Stimulated activated naive B cell treated with anti-CD40 and anti-IgM and Interleukin-4, amounts not matched to agents 10 μg/mL and 1 μg/mL and 100 μg/mL, for 72 hours (primary cell): ENCODE measurements around the gene RFPL2.
A peak's percentile ranks its signal among the peaks of the same experiment; 100 is the strongest.
"Not testable (repeated sequence)": the region's sequence is repeated elsewhere in the genome, so short reads cannot be mapped to it uniquely, and the experiment has no call there.

Experiments
- ATAC-seq, 2 donors: fragments of 150-1000 bp; cut with Tn5 transposase; replicated peaks; 2 replicates each; pipeline ENCODE4 v1.10.0; 2021; ENCODE audit warnings: moderate library complexity in 1 of 2
- DNase-seq: peaks from one replicate; pipeline ENCODE4 v3.0.0; 2021
- H3K27ac Mint-ChIP-seq: one replicate; pipeline ENCODE4 v1.8.0; 2022; ENCODE audit warnings: mild to moderate bottlenecking, mixed read lengths
- H3K27me3 Mint-ChIP-seq, 2 donors: one replicate each; pipeline ENCODE4 v1.8.0; 2022; ENCODE audit warnings: mixed read lengths in 2 of 2
- H3K36me3 Mint-ChIP-seq, 2 donors: one replicate each; pipeline ENCODE4 v1.8.0; 2022; ENCODE audit warnings: mixed read lengths in 2 of 2, mild to moderate bottlenecking in 1 of 2
- H3K4me1 Mint-ChIP-seq, 2 donors: one replicate each; pipeline ENCODE4 v1.8.0; 2022; ENCODE audit warnings: mixed read lengths in 2 of 2, mild to moderate bottlenecking in 1 of 2
- H3K4me3 Mint-ChIP-seq, 2 donors: one replicate each; pipeline ENCODE4 v1.8.0; 2022; ENCODE audit warnings: mild to moderate bottlenecking in 2 of 2, mixed read lengths in 2 of 2, moderate library complexity in 1 of 2
- H3K9me3 Mint-ChIP-seq, 2 donors: one replicate each; pipeline ENCODE4 v1.8.0; 2022; ENCODE audit warnings: mixed read lengths in 2 of 2, mild to moderate bottlenecking in 1 of 2

Gene RFPL2

DNA sequence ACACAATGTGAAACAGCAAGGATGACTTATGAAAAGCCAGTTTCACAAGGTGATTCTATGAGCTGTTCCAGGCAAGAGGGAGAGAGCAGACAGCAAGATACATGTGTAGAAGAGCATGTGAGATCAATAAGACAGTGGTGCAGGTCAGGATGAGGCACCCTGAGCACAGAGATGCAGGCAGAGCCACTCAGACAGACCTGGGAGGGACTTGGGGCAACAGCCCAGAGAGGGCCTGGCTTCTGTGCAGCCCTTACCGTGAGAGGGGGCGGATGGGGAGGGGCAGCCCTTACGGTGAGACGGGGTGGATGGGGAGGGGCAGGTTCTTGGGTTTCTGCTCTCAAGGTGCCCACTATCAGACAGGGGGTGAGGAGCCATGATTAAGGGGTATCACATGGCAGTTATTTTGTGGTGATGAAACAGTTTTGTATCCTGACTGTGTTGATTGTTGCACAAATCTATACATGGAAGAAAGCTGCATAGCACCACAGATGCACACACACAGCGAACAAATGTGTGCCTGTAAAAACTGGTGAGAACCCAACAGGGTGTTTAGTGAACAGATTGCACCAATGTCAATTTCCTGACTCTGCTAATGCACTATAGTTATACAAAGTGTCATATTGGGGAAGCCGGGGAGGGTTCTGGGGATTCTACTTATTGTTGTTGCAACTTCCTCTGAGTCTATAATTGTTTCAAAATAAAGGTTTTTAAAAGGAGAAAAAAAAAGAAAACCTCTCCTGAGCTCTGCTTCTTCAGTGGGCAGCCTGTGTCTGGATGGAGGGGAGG lies 40.6 kb downstream of the RFPL2 start:
- no peaks in the 10 kb centered on the region for H3K4me1 Mint-ChIP-seq
- H3K27ac Mint-ChIP-seq, result no peak overlapping the region
- no peak for ATAC-seq
- no peak overlapping the region for H3K4me3 Mint-ChIP-seq
- DNase-seq, result no peak
- H3K36me3 Mint-ChIP-seq, result no peaks in the 10 kb centered on the region
- peaks cover 13 to 20% of the 10 kb centered on the region in 2 donors for H3K27me3 Mint-ChIP-seq
- H3K9me3 Mint-ChIP-seq, result no peaks in the 10 kb centered on the region

DNA sequence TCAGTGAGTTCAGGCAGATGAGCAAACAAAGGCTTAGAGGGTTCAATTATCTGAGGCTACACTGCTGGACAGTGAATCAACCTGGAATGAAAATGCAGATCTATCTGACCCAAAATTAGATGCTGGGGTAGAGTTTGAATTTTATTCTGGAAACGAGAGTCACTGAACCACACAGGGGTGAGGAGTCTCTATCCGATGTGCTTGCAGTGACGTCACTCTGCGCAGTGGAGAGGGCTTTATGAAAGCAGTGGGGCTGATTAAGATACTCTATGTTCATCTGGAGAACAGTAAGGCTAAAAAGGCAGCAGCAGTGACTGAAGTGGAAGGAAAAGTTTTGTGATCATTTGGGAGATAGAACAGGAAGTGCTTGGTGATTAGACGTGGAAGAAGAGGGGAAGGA lies 44.5 kb downstream of the RFPL2 start:
- not testable (repeated sequence) for H3K27ac Mint-ChIP-seq, ATAC-seq, H3K36me3 Mint-ChIP-seq, DNase-seq, H3K4me3 Mint-ChIP-seq, H3K9me3 Mint-ChIP-seq, H3K4me1 Mint-ChIP-seq
- H3K27me3 Mint-ChIP-seq, result peaks cover 11 to 15% of the 10 kb centered on the region in 2 donors

DNA sequence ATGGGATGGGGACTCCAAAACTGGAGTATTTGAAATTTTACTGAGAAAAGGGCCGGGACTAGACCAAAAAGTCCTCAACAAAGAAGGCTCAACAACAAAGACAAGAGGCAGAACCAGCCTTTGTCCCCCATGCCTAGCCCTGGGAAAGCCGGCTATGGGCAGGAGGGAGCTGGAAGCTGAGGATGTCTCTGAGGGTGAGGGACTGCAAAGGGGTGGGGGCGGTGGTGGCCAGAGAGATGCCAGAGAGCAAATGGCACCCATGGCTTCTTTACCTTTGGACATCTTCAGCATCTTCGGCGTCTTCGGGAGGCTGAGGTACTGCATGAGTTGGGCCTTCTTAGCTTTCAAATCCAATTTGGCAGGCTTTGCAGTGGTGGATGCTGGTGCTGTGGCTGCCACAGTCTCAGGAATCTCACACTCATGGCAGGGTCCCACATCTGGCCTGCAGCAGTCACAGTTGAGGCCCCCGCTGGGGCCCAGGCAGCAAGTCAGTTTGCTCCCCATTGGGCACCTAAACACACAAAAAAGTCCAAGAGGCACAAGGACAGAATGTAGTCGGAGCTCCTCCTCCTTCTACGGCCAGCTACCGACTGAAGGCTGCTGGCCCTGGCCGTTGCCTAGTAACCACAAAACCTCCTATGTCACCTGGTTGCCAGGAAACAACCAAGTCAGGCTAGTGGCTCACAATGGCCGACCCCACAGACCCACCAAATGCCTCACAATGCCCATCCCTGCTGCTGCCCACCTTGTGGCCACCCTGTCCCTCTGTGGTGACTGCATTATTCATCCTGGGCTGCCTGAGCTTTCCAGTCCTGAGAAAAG lies 46.0 kb downstream of the RFPL2 start, which contains the start of gene C22orf42:
TSS of gene C22orf42 (minus strand) at position 592 of the 822 bp plus-strand sequence. CDS start at position 504, 88 bp downstream.
- Mint-ChIP-seq H3K27ac (no peak within 1 kb of the TSS), H3K27me3 (peaks cover 9 to 10% of the 10 kb centered on the region in 2 donors), H3K4me1 (no peaks in the 10 kb centered on the region), H3K4me3 (no peak within 1 kb of the TSS), H3K9me3 (no peaks in the 10 kb centered on the region), H3K36me3 (no peaks in the 10 kb centered on the region)
- DNase-seq, result no peak
- ATAC-seq, result no peak

- H3K36me3 Mint-ChIP-seq, ATAC-seq, H3K9me3 Mint-ChIP-seq, H3K27me3 Mint-ChIP-seq, H3K4me1 Mint-ChIP-seq, H3K4me3 Mint-ChIP-seq, H3K27ac Mint-ChIP-seq, DNase-seq: not testable (repeated sequence)
These were observed 47.2 kb downstream of the RFPL2 start for GRCh38 chr22:32157632-32158031.

DNA sequence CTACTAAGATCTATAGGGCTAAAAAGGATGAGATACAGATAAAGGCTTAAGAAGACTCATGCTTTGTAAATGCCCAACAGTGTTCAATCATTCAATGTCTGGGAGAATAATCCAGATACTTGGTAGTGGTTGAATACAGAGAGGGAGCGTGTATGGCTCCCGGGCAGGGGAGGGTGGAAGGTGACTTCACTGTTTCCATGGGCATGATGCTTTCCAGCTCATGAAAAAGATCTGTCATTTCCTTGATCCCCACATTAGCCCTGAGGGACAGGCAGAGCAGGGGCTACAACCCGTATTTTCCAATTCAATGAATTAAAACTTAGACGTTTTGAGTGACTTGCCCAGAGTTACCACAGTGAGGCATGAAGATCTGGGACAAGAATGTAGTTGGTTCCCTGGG lies 50.1 kb downstream of the RFPL2 start:
- not testable (repeated sequence) for H3K36me3 Mint-ChIP-seq, DNase-seq, H3K4me3 Mint-ChIP-seq, H3K9me3 Mint-ChIP-seq, H3K4me1 Mint-ChIP-seq, ATAC-seq, H3K27ac Mint-ChIP-seq
- H3K27me3 Mint-ChIP-seq, result peaks cover 12 to 13% of the 10 kb centered on the region in 2 donors

- H3K36me3 Mint-ChIP-seq, ATAC-seq, DNase-seq, H3K4me1 Mint-ChIP-seq, H3K9me3 Mint-ChIP-seq, H3K27ac Mint-ChIP-seq, H3K4me3 Mint-ChIP-seq: not testable (repeated sequence)
- H3K27me3 Mint-ChIP-seq, result peaks cover 9 to 13% of the 10 kb centered on the region in 2 donors
These were observed 53.2 kb downstream of the RFPL2 start for GRCh38 chr22:32151641-32152040.

- H3K36me3 Mint-ChIP-seq, H3K27ac Mint-ChIP-seq, H3K4me1 Mint-ChIP-seq, ATAC-seq, DNase-seq, H3K4me3 Mint-ChIP-seq, H3K9me3 Mint-ChIP-seq: not testable (repeated sequence)
- peaks cover 5 to 13% of the 10 kb centered on the region in 2 donors for H3K27me3 Mint-ChIP-seq
These were observed 54.2 kb downstream of the RFPL2 start for GRCh38 chr22:32150647-32151046.

DNA sequence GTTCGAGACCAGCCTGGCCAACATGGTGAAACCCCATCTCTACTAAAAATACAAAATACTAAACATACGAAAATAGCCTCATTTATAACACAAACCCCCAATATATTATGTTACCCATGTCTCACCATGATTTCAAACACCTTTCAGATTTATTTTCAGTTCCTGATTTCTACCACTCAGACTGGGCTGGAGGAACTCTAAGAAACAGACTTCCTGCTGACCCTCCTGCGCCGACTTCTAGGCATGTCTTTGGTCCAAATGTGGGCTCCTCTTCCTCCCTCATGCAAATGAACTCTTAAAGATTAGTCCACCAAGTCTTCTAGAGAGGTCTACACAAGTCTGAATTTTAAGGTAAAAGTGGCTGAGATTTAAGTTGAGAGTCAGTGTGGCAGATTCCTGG lies 56.5 kb downstream of the RFPL2 start:
- peaks cover 13 to 17% of the 10 kb centered on the region in 2 donors for H3K4me1 Mint-ChIP-seq
- DNase-seq, H3K27ac Mint-ChIP-seq, H3K4me3 Mint-ChIP-seq, H3K36me3 Mint-ChIP-seq, H3K9me3 Mint-ChIP-seq, H3K27me3 Mint-ChIP-seq: not testable (repeated sequence)
- peak in 1 of 2 donors; percentile 33 for ATAC-seq

DNA sequence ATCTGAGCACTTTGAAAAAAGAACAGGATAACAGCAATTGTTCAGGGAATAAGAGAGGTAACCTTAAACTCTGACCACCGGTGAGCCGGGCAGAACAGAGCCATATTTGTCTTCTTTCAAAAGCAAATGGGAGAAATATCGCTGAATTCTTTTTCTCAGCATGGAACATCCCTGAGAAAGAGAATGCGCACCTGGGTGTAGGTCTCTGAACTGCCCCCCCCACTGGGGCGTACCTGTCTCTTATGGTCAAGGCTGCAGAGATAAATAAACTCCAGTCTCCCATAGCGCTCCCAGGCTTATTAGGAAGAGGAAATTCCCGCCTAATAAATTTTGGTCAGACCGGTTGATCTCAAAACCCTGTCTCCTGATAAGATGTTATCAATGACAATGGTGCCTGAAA lies 57.7 kb downstream of the RFPL2 start:
- DNase-seq, result not testable (repeated sequence)
- peaks cover 16 to 27% of the 10 kb centered on the region in 2 donors for H3K4me1 Mint-ChIP-seq

DNA sequence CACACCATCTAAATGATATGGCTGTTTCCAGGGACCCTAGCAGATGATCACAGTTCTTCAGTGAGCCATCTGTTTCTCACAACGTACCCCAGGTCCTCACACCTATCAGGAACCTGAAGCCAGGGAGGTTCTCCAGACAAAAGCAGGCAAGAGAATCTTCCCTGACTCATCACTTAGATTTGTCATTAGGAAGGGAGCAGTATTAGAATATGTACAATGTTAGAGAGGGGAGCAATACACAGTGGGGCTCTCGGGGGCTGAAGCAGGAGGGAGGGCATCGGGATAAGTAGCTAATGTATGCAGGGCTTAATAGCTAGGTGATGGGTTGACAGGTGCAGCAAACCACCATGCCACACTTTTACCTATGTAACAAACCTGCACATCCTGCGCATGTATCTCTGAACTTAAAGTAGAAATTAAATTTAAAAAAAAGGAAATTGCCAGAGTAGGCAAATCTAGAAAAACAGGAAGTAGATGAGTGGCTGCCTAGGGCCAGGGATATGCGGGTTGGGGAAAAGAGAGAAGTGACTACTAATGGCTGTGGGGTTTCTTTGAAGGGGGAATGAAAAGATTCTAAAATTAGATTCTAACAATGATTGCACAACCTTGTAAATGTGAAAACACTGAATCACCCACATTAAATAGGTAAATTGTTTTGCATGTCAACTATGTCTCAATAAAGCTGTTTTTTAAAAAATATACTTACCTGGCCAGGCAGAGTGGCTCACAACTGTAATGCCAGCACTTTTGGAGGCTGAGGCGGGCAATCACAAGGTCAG lies 60.2 kb downstream of the RFPL2 start:
- DNase-seq, result peak; percentile 26
- no peak overlapping the region for H3K4me3 Mint-ChIP-seq
- no peaks in the 10 kb centered on the region for H3K27me3 Mint-ChIP-seq
- no peak overlapping the region for H3K27ac Mint-ChIP-seq
- peaks cover 16 to 27% of the 10 kb centered on the region in 2 donors for H3K4me1 Mint-ChIP-seq
- H3K9me3 Mint-ChIP-seq, result peaks cover 5 to 8% of the 10 kb centered on the region in 2 donors
- ATAC-seq, result peak; percentile 88 to 90
- peaks cover 0 to 7% of the 10 kb centered on the region in 2 donors for H3K36me3 Mint-ChIP-seq

More for the DNA sequence above, 57.7 kb downstream of the RFPL2 start:
- not testable (repeated sequence) for H3K36me3 Mint-ChIP-seq, H3K27me3 Mint-ChIP-seq, H3K9me3 Mint-ChIP-seq, H3K4me3 Mint-ChIP-seq, ATAC-seq
- H3K27ac Mint-ChIP-seq, result peak overlapping the region; percentile 43

DNA sequence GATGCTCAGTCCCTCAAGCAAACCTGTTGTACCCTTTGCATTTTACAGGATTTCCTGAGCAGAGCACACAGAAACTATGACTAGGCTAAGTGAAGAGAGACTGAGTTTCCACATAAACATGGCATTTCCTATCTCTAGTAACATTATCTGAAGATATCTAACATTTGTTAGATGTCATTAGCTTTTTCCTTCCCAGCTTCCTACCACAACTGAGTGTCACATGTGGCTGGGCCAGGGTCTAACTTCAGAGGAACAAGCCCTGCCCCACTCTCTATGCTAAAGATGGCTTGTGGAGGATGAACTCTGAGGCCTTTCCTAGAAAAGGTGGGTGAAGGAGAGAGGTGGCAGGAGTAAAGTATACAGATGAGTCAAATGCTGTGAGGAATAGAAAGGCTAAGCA lies 62.3 kb downstream of the RFPL2 start:
- no peak overlapping the region for H3K4me3 Mint-ChIP-seq
- ATAC-seq, result no peak
- peaks cover 19 to 35% of the 10 kb centered on the region in 2 donors for H3K4me1 Mint-ChIP-seq

DNA sequence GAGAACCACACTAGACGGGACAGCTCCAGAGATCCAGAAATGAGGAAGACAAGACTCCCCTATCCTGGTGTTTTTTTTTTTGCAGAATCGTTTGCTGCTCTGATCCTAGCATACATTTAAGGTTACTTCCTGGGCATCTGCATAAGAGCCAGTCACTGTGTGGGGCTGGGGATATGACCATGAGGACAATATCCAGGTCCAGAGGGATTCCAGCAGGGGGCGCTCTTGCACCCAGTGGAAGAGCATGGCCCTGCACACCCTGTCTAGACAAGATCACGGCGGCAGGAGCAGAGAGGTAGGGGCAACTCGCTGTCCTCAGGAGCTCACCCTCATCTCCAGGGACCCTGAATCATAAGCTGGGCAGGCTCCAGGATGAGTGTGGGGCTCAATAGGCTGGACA lies 64.2 kb downstream of the RFPL2 start:
- not testable (repeated sequence) for H3K9me3 Mint-ChIP-seq, H3K4me3 Mint-ChIP-seq, H3K36me3 Mint-ChIP-seq, DNase-seq, H3K27me3 Mint-ChIP-seq, H3K27ac Mint-ChIP-seq
- peak in 1 of 2 donors; percentile 58 for ATAC-seq
- peaks cover 19 to 38% of the 10 kb centered on the region in 2 donors for H3K4me1 Mint-ChIP-seq

More for the DNA sequence above, 62.3 kb downstream of the RFPL2 start:
- H3K27me3 Mint-ChIP-seq, result no peaks in the 10 kb centered on the region
- H3K27ac Mint-ChIP-seq, result no peak overlapping the region
- peaks cover 0 to 6% of the 10 kb centered on the region in 2 donors for H3K36me3 Mint-ChIP-seq
- peaks cover 2 to 3% of the 10 kb centered on the region in 2 donors for H3K9me3 Mint-ChIP-seq
- no peak for DNase-seq
